HepG2 (cell line): Measurements from ENCODE around the gene MADD. TPM values are rescaled to one million over a fixed set of nuclear protein-coding genes. Genes with fewer than 3 reads are reported as not detected.

Experiments used
- GATAD1 ChIP-seq: IDR thresholded peaks from 2 replicates; pipeline ENCODE4 v1.6.1; 2016; ENCODE audit warnings: missing genetic modification reagents, missing compliant biosample characterization
- HNF4G ChIP-seq, 2 experiments: sonication (generic) in 1 of 2; formaldehyde crosslinking in 1 of 2; IDR thresholded peaks; 2 replicates each; pipeline versions ENCODE4 v1.4.0 to v1.6.1; 2011 to 2020; ENCODE audit warnings: borderline replicate concordance in 2 of 2, low read depth in 2 of 2, mild to moderate bottlenecking in 2 of 2, low read length in 1 of 2, missing genetic modification reagents in 1 of 2, moderate library complexity in 1 of 2
- HNRNPH1 ChIP-seq: fragments of 200-400 bp; formaldehyde crosslinking; optimal IDR thresholded peaks from 2 replicates; pipeline ENCODE3; 2017; ENCODE audit warnings: mild to moderate bottlenecking, low read depth, low read length
- MNT ChIP-seq: fragments of 450-650 bp; IDR thresholded peaks from 2 replicates; pipeline ENCODE4 v1.6.1; 2016
- NCOA5 ChIP-seq: sonication (generic); formaldehyde crosslinking; IDR thresholded peaks from 2 replicates; pipeline ENCODE4 v1.4.0; 2020; ENCODE audit warnings: missing genetic modification reagents
- NFE2L1 ChIP-seq: sonication (generic); formaldehyde crosslinking; IDR thresholded peaks from 2 replicates; pipeline ENCODE4 v1.4.0; 2020; ENCODE audit warnings: missing genetic modification reagents, mild to moderate bottlenecking, borderline replicate concordance
- SIN3A ChIP-seq: IDR thresholded peaks from 2 replicates; pipeline ENCODE4 v1.6.1; 2011; ENCODE audit warnings: low read depth, mild to moderate bottlenecking, control low read depth, low read length, borderline replicate concordance
- ZFP36L1 ChIP-seq: sonication (generic); formaldehyde crosslinking; IDR thresholded peaks from 2 replicates; pipeline ENCODE4 v1.8.0; 2022; ENCODE audit warnings: mild to moderate bottlenecking, missing genetic modification reagents, moderate library complexity
- ZNF160 ChIP-seq: sonication (generic); formaldehyde crosslinking; IDR thresholded peaks from 2 replicates; pipeline ENCODE4 v1.8.0; 2022; ENCODE audit warnings: mild to moderate bottlenecking, inconsistent platforms, missing genetic modification reagents
- ZNF276 ChIP-seq: sonication (generic); formaldehyde crosslinking; IDR thresholded peaks from 2 replicates; pipeline ENCODE4 v1.4.0; 2020; ENCODE audit warnings: mild to moderate bottlenecking, low read depth, missing genetic modification reagents
- ZNF282 ChIP-seq: fragments of 450-650 bp; IDR thresholded peaks from 2 replicates; pipeline ENCODE4 v1.6.1; 2018; ENCODE audit not compliant: partially characterized antibody
- ZNF326 ChIP-seq: sonication (generic); formaldehyde crosslinking; IDR thresholded peaks from 2 replicates; pipeline ENCODE4 v1.4.0; 2020; ENCODE audit warnings: missing genetic modification reagents, borderline replicate concordance
- ZNF496 ChIP-seq: sonication (generic); formaldehyde crosslinking; IDR thresholded peaks from 2 replicates; pipeline ENCODE4 v1.8.1; 2023; ENCODE audit warnings: mild to moderate bottlenecking, moderate library complexity, missing genetic modification reagents; ENCODE audit not compliant: insufficient replicate concordance
- ZNF569 ChIP-seq: sonication (generic); formaldehyde crosslinking; IDR thresholded peaks from 2 replicates; pipeline ENCODE4 v1.5.0; 2020; ENCODE audit warnings: mild to moderate bottlenecking, missing genetic modification reagents, moderate library complexity, borderline replicate concordance
- ZNF639 ChIP-seq: conservative IDR thresholded peaks from 2 replicates; pipeline ENCODE4 v1.6.1; 2018; ENCODE audit warnings: missing genetic modification reagents
- ZNF788 ChIP-seq: sonication (generic); formaldehyde crosslinking; IDR thresholded peaks from 2 replicates; pipeline ENCODE4 v1.5.0; 2020; ENCODE audit warnings: mild to moderate bottlenecking, missing genetic modification reagents, borderline replicate concordance
- polyA plus RNA-seq, 8 experiments: library from polyadenylated mRNA; depleted of rRNA in 3 of 8; stranded (reverse) in 7 of 8; unstranded in 1 of 8; fragments of >200 nt; fragmentation: Illumina TruSeq in 4 of 8; extraction: Trizol in 4 of 8; gene quantifications; 2 replicates each; pipeline versions ENCODE4 v1.2.1 to v1.2.3, GENCODE V29; 2011 to 2016; ENCODE audit warnings: low read depth in 4 of 8, missing spikeins in 1 of 8, mixed read lengths in 1 of 8; ENCODE audit not compliant: insufficient read depth in 1 of 8
- total RNA-seq, 5 experiments: library from RNA; depleted of rRNA; stranded (reverse); fragments of >200 nt; fragmentation: Illumina TruSeq; extraction: Trizol; gene quantifications; 2 replicates each; pipeline ENCODE4 v1.2.3, GENCODE V29; 2016; ENCODE audit warnings: low read depth in 1 of 5
- TF ChIP-seq, protein P1 (sequence below): IDR thresholded peaks from 2 replicates; pipeline ENCODE4 v1.6.1; 2016; ENCODE audit warnings: low read depth, control low read depth
- TF ChIP-seq, protein P2 (sequence below): sonication (generic); formaldehyde crosslinking; IDR thresholded peaks from 2 replicates; pipeline ENCODE4 v1.4.0; 2020; ENCODE audit warnings: missing genetic modification reagents

The MADD gene
- total and polyA plus RNA-seq, 2 of the 13 experiments (the other 11 are each of a cell fraction or from before 2014, with no cell fraction given): 18.0 to 29.2 TPM

- TF ChIP-seq, protein P1, sequence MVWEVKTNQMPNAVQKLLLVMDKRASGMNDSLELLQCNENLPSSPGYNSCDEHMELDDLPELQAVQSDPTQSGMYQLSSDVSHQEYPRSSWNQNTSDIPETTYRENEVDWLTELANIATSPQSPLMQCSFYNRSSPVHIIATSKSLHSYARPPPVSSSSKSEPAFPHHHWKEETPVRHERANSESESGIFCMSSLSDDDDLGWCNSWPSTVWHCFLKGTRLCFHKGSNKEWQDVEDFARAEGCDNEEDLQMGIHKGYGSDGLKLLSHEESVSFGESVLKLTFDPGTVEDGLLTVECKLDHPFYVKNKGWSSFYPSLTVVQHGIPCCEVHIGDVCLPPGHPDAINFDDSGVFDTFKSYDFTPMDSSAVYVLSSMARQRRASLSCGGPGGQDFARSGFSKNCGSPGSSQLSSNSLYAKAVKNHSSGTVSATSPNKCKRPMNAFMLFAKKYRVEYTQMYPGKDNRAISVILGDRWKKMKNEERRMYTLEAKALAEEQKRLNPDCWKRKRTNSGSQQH: no peak
- TF ChIP-seq HNRNPH1 (no peak), ZNF496 (CRISPR knock-in tag) (no peak), NCOA5 (CRISPR knock-in tag) (no peak), HNF4G (IDR thresholded peaks at IDR 0.05; ENCODE audit: borderline replicate concordance, low read depth, low read length) (no peak), HNF4G (CRISPR knock-in tag; IDR thresholded peaks at IDR 0.05; ENCODE audit: borderline replicate concordance, low read depth) (no peak), NFE2L1 (CRISPR knock-in tag) (no peak), MNT (no peak; the same call in 1 of the 2 replicates), ZNF282 (no peak), ZNF326 (CRISPR knock-in tag) (no peak), ZNF788 (CRISPR knock-in tag) (peak; percentile 48; the same call in 1 of the 2 replicates), SIN3A (no peak; the same call in 1 of the 2 replicates), ZNF160 (CRISPR knock-in tag) (no peak), ZFP36L1 (no peak), ZNF276 (no peak; the same call in 1 of the 2 replicates), ZNF639 (CRISPR knock-in tag) (no peak), GATAD1 (CRISPR knock-in tag) (peak; percentile 59), ZNF569 (CRISPR knock-in tag) (no peak)
- TF ChIP-seq, protein P2, sequence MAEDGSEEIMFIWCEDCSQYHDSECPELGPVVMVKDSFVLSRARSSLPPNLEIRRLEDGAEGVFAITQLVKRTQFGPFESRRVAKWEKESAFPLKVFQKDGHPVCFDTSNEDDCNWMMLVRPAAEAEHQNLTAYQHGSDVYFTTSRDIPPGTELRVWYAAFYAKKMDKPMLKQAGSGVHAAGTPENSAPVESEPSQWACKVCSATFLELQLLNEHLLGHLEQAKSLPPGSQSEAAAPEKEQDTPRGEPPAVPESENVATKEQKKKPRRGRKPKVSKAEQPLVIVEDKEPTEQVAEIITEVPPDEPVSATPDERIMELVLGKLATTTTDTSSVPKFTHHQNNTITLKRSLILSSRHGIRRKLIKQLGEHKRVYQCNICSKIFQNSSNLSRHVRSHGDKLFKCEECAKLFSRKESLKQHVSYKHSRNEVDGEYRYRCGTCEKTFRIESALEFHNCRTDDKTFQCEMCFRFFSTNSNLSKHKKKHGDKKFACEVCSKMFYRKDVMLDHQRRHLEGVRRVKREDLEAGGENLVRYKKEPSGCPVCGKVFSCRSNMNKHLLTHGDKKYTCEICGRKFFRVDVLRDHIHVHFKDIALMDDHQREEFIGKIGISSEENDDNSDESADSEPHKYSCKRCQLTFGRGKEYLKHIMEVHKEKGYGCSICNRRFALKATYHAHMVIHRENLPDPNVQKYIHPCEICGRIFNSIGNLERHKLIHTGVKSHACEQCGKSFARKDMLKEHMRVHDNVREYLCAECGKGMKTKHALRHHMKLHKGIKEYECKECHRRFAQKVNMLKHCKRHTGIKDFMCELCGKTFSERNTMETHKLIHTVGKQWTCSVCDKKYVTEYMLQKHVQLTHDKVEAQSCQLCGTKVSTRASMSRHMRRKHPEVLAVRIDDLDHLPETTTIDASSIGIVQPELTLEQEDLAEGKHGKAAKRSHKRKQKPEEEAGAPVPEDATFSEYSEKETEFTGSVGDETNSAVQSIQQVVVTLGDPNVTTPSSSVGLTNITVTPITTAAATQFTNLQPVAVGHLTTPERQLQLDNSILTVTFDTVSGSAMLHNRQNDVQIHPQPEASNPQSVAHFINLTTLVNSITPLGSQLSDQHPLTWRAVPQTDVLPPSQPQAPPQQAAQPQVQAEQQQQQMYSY (CRISPR knock-in tag): no peak
These were observed 718 bp upstream of the MADD start (continued) for GRCh38 chr11:47269002-47269828.
